Liver (tissue), 9 donors: Measurements from ENCODE around the gene ANKRD33. TPM values are rescaled to one million over a fixed set of nuclear protein-coding genes. Genes with fewer than 3 reads are reported as not detected.

Source experiments
- DNase-seq: peaks from one replicate; pipeline ENCODE4 v3.0.0-alpha.2; 2017; ENCODE audit warnings: low spot score
- H3K27ac ChIP-seq, 2 donors: one replicate each; pipeline ENCODE4 v1.7.0; 2013; ENCODE audit warnings: inconsistent platforms in 2 of 2, low read length in 2 of 2, control low read depth in 1 of 2, low read depth in 1 of 2, mild to moderate bottlenecking in 1 of 2
- H3K27me3 ChIP-seq, 4 donors: one replicate each; pipeline versions ENCODE4 v1.6.1 to v1.7.0; 2013; ENCODE audit warnings: low read length in 3 of 4, inconsistent platforms in 1 of 4, mild to moderate bottlenecking in 1 of 4, moderate library complexity in 1 of 4; ENCODE audit not compliant: control insufficient read depth in 4 of 4, insufficient read depth in 4 of 4
- H3K36me3 ChIP-seq, 4 donors: one replicate each; pipeline versions ENCODE4 v1.6.1 to v1.7.0; 2013; ENCODE audit warnings: low read length in 3 of 4, mild to moderate bottlenecking in 3 of 4, low read depth in 1 of 4, moderate library complexity in 1 of 4; ENCODE audit not compliant: control insufficient read depth in 4 of 4, insufficient read depth in 3 of 4
- H3K4me1 ChIP-seq, 4 donors: one replicate each; pipeline versions ENCODE4 v1.6.1 to v1.7.0; 2013; ENCODE audit warnings: low read length in 3 of 4, mild to moderate bottlenecking in 3 of 4, moderate library complexity in 1 of 4; ENCODE audit not compliant: control insufficient read depth in 4 of 4, insufficient read depth in 4 of 4
- H3K4me3 ChIP-seq, 3 donors: one replicate each; pipeline versions ENCODE4 v1.6.1 to v1.7.0; 2013; ENCODE audit warnings: low read length in 3 of 3, control low read depth in 1 of 3, low read depth in 1 of 3, mild to moderate bottlenecking in 1 of 3
- H3K9ac ChIP-seq, 2 donors: one replicate each; pipeline ENCODE4 v1.7.0; 2013; ENCODE audit warnings: low read length in 2 of 2, mild to moderate bottlenecking in 2 of 2, moderate library complexity in 2 of 2, control low read depth in 1 of 2, low read depth in 1 of 2
- H3K9me3 ChIP-seq, 4 donors: one replicate each; pipeline versions ENCODE4 v1.6.1 to v1.7.0; 2013; ENCODE audit warnings: low read length in 3 of 4; ENCODE audit not compliant: control insufficient read depth in 4 of 4
- EGR1 ChIP-seq, 2 donors: IDR thresholded peaks; 2 replicates each; pipeline ENCODE4 v1.6.1; 2016 to 2018; ENCODE audit warnings: antibody characterized with exemption in 2 of 2, low read depth in 2 of 2
- FOXA1 ChIP-seq: IDR thresholded peaks from 2 replicates; pipeline ENCODE4 v1.6.1; 2016; ENCODE audit warnings: antibody characterized with exemption
- FOXA2 ChIP-seq: IDR thresholded peaks from 2 replicates; pipeline ENCODE4 v1.6.1; 2016; ENCODE audit warnings: antibody characterized with exemption
- GABPA ChIP-seq, 2 donors: IDR thresholded peaks in 1 of 2; conservative IDR thresholded peaks in 1 of 2; 2 replicates each; pipeline ENCODE4 v1.6.1; 2016; ENCODE audit warnings: antibody characterized with exemption in 2 of 2, mild to moderate bottlenecking in 1 of 2, moderate library complexity in 1 of 2
- HNF4A ChIP-seq, 2 donors: conservative IDR thresholded peaks; 2 replicates each; pipeline ENCODE4 v1.6.1; 2016; ENCODE audit warnings: antibody characterized with exemption in 2 of 2, mild to moderate bottlenecking in 2 of 2
- HNF4G ChIP-seq: IDR thresholded peaks from 2 replicates; pipeline ENCODE4 v1.6.1; 2016; ENCODE audit warnings: antibody characterized with exemption
- JUND ChIP-seq, 2 donors: IDR thresholded peaks; 2 replicates each; pipeline ENCODE4 v1.6.1; 2016; ENCODE audit warnings: antibody characterized with exemption in 2 of 2
- NR2F2 ChIP-seq: IDR thresholded peaks from 2 replicates; pipeline ENCODE4 v1.6.1; 2016; ENCODE audit warnings: antibody characterized with exemption
- RXRA ChIP-seq, 2 donors: IDR thresholded peaks; 2 replicates each; pipeline ENCODE4 v1.6.1; 2017 to 2018; ENCODE audit warnings: antibody characterized with exemption in 2 of 2, mild to moderate bottlenecking in 1 of 2
- SP1 ChIP-seq: IDR thresholded peaks from 2 replicates; pipeline ENCODE4 v1.6.1; 2018; ENCODE audit warnings: antibody characterized with exemption, mild to moderate bottlenecking
- TAF1 ChIP-seq: conservative IDR thresholded peaks from 2 replicates; pipeline ENCODE4 v1.6.1; 2016; ENCODE audit warnings: antibody characterized with exemption, mild to moderate bottlenecking
- YY1 ChIP-seq: IDR thresholded peaks from 2 replicates; pipeline ENCODE4 v1.6.1; 2016; ENCODE audit warnings: antibody characterized with exemption, mild to moderate bottlenecking
- WGBS: extraction: QIAGEN DNeasy Blood & Tissue Kit; methylation state at CpG from one replicate; pipeline ENCODE4 v1.1.7; 2013; 5-methylcytosine and 5-hydroxymethylcytosine counted together
- polyA plus RNA-seq, 2 donors: library from polyadenylated mRNA; stranded (reverse) in 1 of 2; unstranded in 1 of 2; fragments of 200-250 nt in 1 of 2; fragments of >200 nt in 1 of 2; fragmentation: Nextera tagmentation in 1 of 2; extraction: Ambion mirVana in 1 of 2; gene quantifications; one replicate each; pipeline versions ENCODE4 v1.2.1 to v1.2.3, GENCODE V29; 2013 to 2015
- total RNA-seq, 2 donors: library from RNA; depleted of rRNA; stranded (reverse); fragments of >200 nt; gene quantifications; one replicate each; pipeline ENCODE4 v1.2.3, GENCODE V29; 2014
- TF ChIP-seq, protein P1 (sequence below): fragments of 150-350 bp; IDR thresholded peaks from 2 replicates; pipeline ENCODE4 v1.5.1; 2017; ENCODE audit warnings: improper control_type of control experiment, low read depth, low read length; ENCODE audit not compliant: missing input control
- TF ChIP-seq, protein P2 (sequence below): IDR thresholded peaks from 2 replicates; pipeline ENCODE4 v1.6.1; 2016; ENCODE audit warnings: antibody characterized with exemption, mild to moderate bottlenecking
- TF ChIP-seq, protein P3 (sequence below): IDR thresholded peaks from 2 replicates; pipeline ENCODE4 v1.6.1; 2016; ENCODE audit warnings: antibody characterized with exemption
- TF ChIP-seq, protein P4 (sequence below): IDR thresholded peaks from 2 replicates; pipeline ENCODE4 v1.6.1; 2016; ENCODE audit warnings: antibody characterized with exemption
- TF ChIP-seq, protein P5 (sequence below): IDR thresholded peaks from 2 replicates; pipeline ENCODE4 v1.6.1; 2016; ENCODE audit warnings: antibody characterized with exemption
- donor health status: healthy.
- donor health status: healthy.
- donor health status: healthy.
- donor health status: healthy.
- donor health status: healthy.

ANKRD33 gene
- total and polyA plus RNA-seq, 4 donors, result not detected

DNA sequence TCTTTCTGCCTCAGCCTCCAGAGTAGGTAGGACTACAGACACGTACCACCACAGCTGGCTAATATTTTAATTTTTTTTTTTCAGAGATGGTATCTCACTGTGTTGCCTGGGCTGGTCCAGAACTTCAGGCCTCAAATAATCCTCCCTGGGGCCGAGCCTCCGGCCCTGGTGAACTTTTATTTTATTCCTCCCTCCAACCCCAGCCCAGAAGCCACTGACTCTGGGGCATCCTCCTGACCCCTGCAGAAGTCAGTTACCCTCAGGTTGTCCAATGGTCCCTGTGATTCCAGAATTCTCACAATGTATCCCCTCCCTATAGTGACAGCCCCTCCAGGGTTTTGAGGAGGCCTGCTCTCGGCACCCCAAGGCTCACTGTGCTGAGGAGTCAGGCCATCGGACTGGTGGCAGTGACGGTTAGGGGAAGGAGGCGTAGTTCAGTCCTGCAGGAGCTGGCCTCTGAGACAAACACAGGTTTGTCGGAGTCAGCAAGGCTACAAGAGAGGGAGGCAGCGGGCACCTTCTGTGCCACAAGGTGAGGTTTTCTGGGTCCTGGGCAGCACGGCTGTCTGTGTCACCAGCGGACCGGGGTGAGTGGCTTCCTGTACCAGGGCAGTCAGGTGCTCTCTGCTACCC lies 20.0 kb upstream of the ANKRD33 start:
- no peaks in the 10 kb centered on the region for H3K9me3 ChIP-seq
- 96% methylated on average over 12 of the region's 12 CpGs for WGBS
- no peak overlapping the region for H3K4me3 ChIP-seq
- H3K9ac ChIP-seq, result no peak overlapping the region
- DNase-seq, result no peak
- H3K36me3 ChIP-seq, result no peaks in the 10 kb centered on the region
- peaks cover 0 to 2% (median 0%) of the 10 kb centered on the region in 4 donors for H3K27me3 ChIP-seq
- peaks cover 0 to 19% (median 6%) of the 10 kb centered on the region in 4 donors for H3K4me1 ChIP-seq
- TF ChIP-seq RXRA (IDR thresholded peaks at IDR 0.05) (no peak), HNF4A (conservative IDR thresholded peaks at IDR 0.05) (no peak), NR2F2 (no peak), SP1 (no peak), TAF1 (no peak), FOXA2 (no peak), FOXA1 (no peak), JUND (IDR thresholded peaks at IDR 0.05) (no peak), HNF4G (no peak), YY1 (no peak), GABPA (IDR thresholded peaks at IDR 0.05 in 1 of 2, conservative IDR thresholded peaks at IDR 0.05 in 1 of 2) (no peak), EGR1 (IDR thresholded peaks at IDR 0.05; ENCODE audit: low read depth in 2 of 2) (no peak)
- TF ChIP-seq, protein P1, sequence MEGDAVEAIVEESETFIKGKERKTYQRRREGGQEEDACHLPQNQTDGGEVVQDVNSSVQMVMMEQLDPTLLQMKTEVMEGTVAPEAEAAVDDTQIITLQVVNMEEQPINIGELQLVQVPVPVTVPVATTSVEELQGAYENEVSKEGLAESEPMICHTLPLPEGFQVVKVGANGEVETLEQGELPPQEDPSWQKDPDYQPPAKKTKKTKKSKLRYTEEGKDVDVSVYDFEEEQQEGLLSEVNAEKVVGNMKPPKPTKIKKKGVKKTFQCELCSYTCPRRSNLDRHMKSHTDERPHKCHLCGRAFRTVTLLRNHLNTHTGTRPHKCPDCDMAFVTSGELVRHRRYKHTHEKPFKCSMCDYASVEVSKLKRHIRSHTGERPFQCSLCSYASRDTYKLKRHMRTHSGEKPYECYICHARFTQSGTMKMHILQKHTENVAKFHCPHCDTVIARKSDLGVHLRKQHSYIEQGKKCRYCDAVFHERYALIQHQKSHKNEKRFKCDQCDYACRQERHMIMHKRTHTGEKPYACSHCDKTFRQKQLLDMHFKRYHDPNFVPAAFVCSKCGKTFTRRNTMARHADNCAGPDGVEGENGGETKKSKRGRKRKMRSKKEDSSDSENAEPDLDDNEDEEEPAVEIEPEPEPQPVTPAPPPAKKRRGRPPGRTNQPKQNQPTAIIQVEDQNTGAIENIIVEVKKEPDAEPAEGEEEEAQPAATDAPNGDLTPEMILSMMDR, result no peak
- TF ChIP-seq, protein P2, sequence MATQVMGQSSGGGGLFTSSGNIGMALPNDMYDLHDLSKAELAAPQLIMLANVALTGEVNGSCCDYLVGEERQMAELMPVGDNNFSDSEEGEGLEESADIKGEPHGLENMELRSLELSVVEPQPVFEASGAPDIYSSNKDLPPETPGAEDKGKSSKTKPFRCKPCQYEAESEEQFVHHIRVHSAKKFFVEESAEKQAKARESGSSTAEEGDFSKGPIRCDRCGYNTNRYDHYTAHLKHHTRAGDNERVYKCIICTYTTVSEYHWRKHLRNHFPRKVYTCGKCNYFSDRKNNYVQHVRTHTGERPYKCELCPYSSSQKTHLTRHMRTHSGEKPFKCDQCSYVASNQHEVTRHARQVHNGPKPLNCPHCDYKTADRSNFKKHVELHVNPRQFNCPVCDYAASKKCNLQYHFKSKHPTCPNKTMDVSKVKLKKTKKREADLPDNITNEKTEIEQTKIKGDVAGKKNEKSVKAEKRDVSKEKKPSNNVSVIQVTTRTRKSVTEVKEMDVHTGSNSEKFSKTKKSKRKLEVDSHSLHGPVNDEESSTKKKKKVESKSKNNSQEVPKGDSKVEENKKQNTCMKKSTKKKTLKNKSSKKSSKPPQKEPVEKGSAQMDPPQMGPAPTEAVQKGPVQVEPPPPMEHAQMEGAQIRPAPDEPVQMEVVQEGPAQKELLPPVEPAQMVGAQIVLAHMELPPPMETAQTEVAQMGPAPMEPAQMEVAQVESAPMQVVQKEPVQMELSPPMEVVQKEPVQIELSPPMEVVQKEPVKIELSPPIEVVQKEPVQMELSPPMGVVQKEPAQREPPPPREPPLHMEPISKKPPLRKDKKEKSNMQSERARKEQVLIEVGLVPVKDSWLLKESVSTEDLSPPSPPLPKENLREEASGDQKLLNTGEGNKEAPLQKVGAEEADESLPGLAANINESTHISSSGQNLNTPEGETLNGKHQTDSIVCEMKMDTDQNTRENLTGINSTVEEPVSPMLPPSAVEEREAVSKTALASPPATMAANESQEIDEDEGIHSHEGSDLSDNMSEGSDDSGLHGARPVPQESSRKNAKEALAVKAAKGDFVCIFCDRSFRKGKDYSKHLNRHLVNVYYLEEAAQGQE, result no peak
- TF ChIP-seq, protein P3, sequence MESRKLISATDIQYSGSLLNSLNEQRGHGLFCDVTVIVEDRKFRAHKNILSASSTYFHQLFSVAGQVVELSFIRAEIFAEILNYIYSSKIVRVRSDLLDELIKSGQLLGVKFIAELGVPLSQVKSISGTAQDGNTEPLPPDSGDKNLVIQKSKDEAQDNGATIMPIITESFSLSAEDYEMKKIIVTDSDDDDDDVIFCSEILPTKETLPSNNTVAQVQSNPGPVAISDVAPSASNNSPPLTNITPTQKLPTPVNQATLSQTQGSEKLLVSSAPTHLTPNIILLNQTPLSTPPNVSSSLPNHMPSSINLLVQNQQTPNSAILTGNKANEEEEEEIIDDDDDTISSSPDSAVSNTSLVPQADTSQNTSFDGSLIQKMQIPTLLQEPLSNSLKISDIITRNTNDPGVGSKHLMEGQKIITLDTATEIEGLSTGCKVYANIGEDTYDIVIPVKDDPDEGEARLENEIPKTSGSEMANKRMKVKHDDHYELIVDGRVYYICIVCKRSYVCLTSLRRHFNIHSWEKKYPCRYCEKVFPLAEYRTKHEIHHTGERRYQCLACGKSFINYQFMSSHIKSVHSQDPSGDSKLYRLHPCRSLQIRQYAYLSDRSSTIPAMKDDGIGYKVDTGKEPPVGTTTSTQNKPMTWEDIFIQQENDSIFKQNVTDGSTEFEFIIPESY, result no peak
- H3K27ac ChIP-seq, result no peak overlapping the region

DNA sequence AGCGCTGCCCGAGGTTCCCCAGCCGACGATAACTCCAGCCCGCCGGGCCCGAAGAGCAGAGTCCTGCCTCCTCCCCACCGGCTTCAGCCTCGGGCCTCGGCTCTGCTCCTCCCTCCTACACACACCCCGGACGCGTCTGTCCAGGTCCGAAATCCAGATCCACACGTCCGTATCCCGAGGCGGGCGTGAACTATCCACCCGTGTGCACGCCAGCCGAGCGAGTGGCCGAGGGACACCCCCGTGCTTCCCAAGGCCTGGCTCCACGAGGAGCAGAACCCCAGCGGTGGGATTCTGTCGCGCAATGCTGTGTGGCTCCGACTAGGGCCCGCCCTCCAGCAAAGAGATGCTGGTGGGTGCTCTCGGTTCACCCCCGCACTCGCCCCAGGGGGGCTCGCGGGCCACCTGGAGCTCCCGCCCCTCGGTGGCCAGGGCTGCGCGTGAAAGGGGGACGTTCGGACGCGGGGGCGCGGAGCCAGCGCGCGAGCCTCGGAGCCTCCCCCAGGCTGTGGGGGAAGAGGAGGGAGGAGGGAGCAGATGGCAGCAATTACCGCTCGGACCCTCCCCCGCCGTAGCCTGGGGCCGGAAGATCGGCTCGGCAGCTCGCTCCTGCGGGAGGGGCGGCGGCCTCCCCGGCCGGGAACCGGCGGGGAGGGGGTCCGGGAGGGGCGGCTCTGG lies 18.9 kb upstream of the ANKRD33 start:
- Histone ChIP-seq H3K4me1 (peaks cover 0 to 12% (median 6%) of the 10 kb centered on the region in 4 donors), H3K36me3 (no peaks in the 10 kb centered on the region), H3K4me3 (peak overlapping the region in 1 of 3 donors; percentile 28), H3K9ac (no peak overlapping the region), H3K27ac (no peak overlapping the region), H3K9me3 (no peaks in the 10 kb centered on the region), H3K27me3 (peaks cover 0 to 2% (median 0%) of the 10 kb centered on the region in 4 donors)
- WGBS, result 12% methylated on average over 67 of the region's 67 CpGs
- no peak for DNase-seq
- TF ChIP-seq NR2F2 (no peak), SP1 (no peak), GABPA (IDR thresholded peaks at IDR 0.05 in 1 of 2, conservative IDR thresholded peaks at IDR 0.05 in 1 of 2) (no peak), HNF4G (no peak), EGR1 (IDR thresholded peaks at IDR 0.05; ENCODE audit: low read depth in 2 of 2) (no peak), JUND (IDR thresholded peaks at IDR 0.05) (no peak), RXRA (IDR thresholded peaks at IDR 0.05) (no peak), YY1 (no peak), HNF4A (conservative IDR thresholded peaks at IDR 0.05) (no peak)
- TF ChIP-seq, protein P1, result no peak
- TF ChIP-seq, protein P4, sequence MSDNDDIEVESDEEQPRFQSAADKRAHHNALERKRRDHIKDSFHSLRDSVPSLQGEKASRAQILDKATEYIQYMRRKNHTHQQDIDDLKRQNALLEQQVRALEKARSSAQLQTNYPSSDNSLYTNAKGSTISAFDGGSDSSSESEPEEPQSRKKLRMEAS, result no peak
- TF ChIP-seq, protein P5, sequence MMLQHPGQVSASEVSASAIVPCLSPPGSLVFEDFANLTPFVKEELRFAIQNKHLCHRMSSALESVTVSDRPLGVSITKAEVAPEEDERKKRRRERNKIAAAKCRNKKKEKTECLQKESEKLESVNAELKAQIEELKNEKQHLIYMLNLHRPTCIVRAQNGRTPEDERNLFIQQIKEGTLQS, result no peak
